Stomach (tissue), 4 donors: ENCODE measurements around the gene PKP2.

Experiments
- EP300 ChIP-seq: sonication (generic); formaldehyde crosslinking; IDR thresholded peaks from one replicate; pipeline ENCODE4 v1.6.1; 2017; ENCODE audit warnings: antibody characterized with exemption
- POLR2A ChIP-seq, 4 donors: fragments of 450-650 bp; IDR thresholded peaks; one replicate each; pipeline ENCODE4 v1.6.1; 2016; ENCODE audit warnings: antibody characterized with exemption in 4 of 4, control low read depth in 2 of 4, mild to moderate bottlenecking in 1 of 4, moderate library complexity in 1 of 4
- POLR2AphosphoS5 ChIP-seq, 3 donors: sonication (generic); formaldehyde crosslinking; IDR thresholded peaks; one replicate each; pipeline ENCODE4 v1.6.1; 2016; ENCODE audit warnings: antibody characterized with exemption in 3 of 3
- TF ChIP-seq, protein P1 (sequence below), 7 experiments: fragments of 450-650 bp in 4 of 7; fragments of 200-600 bp in 3 of 7; sonication (generic) in 3 of 7; IDR thresholded peaks; one replicate each; pipeline ENCODE4 v1.5.1; 2016 to 2019; ENCODE audit warnings: antibody characterized with exemption in 7 of 7, control low read depth in 2 of 7, mild to moderate bottlenecking in 1 of 7

DNA sequence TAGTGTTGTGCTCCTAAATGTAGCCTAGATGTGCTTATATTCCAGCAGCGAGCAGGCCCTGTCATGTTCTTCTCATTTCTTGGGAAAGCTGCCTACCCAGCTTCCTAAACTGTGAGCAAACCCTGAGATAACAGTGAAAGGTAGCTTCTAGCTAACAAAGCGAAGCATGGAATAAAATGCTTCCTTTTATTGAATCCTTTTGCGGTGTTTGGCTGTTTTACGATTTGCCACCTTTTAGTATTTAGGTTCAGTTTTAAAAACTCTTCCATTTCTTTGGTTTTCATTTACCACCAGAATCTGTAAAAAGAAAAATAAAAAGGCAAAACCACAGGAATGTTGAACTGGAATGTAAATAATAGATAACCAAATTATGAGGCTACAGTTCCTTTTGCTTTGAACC is 5.0 kb upstream of the PKP2 start:
- TF ChIP-seq POLR2AphosphoS5 (IDR thresholded peaks at IDR 0.05) = peak in 1 of 3 donors; percentile 8
- TF ChIP-seq, protein P1, sequence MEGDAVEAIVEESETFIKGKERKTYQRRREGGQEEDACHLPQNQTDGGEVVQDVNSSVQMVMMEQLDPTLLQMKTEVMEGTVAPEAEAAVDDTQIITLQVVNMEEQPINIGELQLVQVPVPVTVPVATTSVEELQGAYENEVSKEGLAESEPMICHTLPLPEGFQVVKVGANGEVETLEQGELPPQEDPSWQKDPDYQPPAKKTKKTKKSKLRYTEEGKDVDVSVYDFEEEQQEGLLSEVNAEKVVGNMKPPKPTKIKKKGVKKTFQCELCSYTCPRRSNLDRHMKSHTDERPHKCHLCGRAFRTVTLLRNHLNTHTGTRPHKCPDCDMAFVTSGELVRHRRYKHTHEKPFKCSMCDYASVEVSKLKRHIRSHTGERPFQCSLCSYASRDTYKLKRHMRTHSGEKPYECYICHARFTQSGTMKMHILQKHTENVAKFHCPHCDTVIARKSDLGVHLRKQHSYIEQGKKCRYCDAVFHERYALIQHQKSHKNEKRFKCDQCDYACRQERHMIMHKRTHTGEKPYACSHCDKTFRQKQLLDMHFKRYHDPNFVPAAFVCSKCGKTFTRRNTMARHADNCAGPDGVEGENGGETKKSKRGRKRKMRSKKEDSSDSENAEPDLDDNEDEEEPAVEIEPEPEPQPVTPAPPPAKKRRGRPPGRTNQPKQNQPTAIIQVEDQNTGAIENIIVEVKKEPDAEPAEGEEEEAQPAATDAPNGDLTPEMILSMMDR (IDR thresholded peaks at IDR 0.05) = no peak
- TF ChIP-seq EP300 = no peak
- TF ChIP-seq POLR2A (IDR thresholded peaks at IDR 0.05) = no peak
